HFFc6 (cell line): ENCODE results near the gene TRIM73. TPM values are rescaled to one million over a fixed set of nuclear protein-coding genes. Genes with fewer than 3 reads are reported as not detected.
"Not testable (repeated sequence)": the region's sequence is repeated elsewhere in the genome, so short reads cannot be mapped to it uniquely, and the experiment has no call there.

Source experiments
- DNase-seq: peaks from one replicate; pipeline ENCODE4 v3.0.0-alpha.2; 2018
- H3K27ac Mint-ChIP-seq: 2 replicates; pipeline ENCODE4 v1.8.0; 2020; ENCODE audit warnings: mild to moderate bottlenecking, mixed read lengths
- H3K27me3 Mint-ChIP-seq: 2 replicates; pipeline ENCODE4 v1.8.0; 2021; ENCODE audit warnings: mild to moderate bottlenecking, moderate library complexity, mixed read lengths; ENCODE audit not compliant: insufficient read depth
- H3K36me3 Mint-ChIP-seq: 2 replicates; pipeline ENCODE4 v1.8.0; 2021; ENCODE audit warnings: low read depth, mixed read lengths
- H3K4me1 Mint-ChIP-seq: 2 replicates; pipeline ENCODE4 v1.8.0; 2020; ENCODE audit warnings: low read depth, mixed read lengths
- H3K4me3 Mint-ChIP-seq: 2 replicates; pipeline ENCODE4 v1.8.0; 2020; ENCODE audit warnings: mild to moderate bottlenecking, moderate library complexity, mixed read lengths
- H3K9me3 Mint-ChIP-seq: 2 replicates; pipeline ENCODE4 v1.8.0; 2020; ENCODE audit warnings: mild to moderate bottlenecking, mixed read lengths
- total RNA-seq, 6 experiments: library from RNA; stranded (reverse); fragmentation: NEBNext Ultra II Directional; extraction: Animal tissue kit (Norgen Biotek cat#: 25700); gene quantifications; 2 replicates in 1 of 6; 3 replicates in 5 of 6; pipeline ENCODE4 v1.2.3, GENCODE V29; 2021

Gene TRIM73
- total RNA-seq, 6 experiments from 2014 or later, result 0.63 to 2.0 (median 1.00) TPM

DNA sequence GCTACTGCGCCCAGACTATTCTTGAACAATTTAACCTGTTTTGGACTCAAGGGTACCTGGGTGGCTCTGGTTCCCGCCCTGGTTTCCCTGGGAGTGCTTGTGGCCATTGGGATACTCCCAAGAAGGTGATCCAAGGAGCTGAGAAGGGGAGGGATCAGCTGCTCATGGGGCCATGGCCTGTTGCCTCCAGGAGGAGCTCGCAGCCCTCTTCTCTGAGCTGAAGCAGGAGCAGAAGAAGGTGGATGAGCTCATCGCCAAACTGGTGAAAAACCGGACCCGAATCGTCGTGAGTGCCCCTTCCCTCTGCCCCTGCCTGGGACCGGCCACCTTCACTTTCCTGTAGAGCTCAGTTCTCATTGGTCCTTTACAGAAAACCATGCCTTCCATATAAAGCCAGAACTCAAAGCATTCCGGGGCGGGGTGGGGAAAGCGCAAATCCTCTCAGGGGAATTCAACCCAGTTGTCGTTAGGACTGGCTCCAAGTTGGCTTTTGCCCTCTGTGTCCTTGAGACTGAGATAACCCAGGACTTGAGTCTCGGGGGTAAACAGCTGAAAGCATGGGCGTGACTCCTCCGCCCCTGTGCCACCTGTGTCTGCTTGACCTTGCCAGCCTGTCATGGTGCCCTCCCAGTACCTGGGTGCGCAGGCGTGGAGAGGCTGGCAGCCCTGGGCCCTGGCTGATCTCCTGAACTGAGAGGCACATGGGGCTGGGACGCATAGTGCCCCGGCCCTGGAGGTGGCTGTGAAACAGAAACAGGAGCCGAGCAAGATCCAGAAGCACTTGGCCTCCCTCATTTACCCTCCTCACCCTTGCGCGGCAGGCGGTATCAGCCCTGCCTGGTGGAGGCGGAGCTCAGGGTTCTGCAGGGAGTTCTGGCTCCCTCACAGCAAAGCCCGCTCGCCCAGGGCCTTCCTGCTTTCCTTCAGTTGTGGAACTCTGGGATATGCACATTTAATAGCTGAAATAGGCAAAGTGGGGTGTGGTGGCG is 8.3 kb downstream of the TRIM73 start:
- H3K9me3 Mint-ChIP-seq, DNase-seq, H3K27me3 Mint-ChIP-seq, H3K27ac Mint-ChIP-seq, H3K4me1 Mint-ChIP-seq, H3K36me3 Mint-ChIP-seq, H3K4me3 Mint-ChIP-seq: not testable (repeated sequence)

- H3K4me3 Mint-ChIP-seq, H3K27me3 Mint-ChIP-seq, H3K4me1 Mint-ChIP-seq, H3K27ac Mint-ChIP-seq, H3K9me3 Mint-ChIP-seq, DNase-seq, H3K36me3 Mint-ChIP-seq: not testable (repeated sequence)
Measured at GRCh38 chr7:75404663-75405062, 9.2 kb downstream of the TRIM73 start.

GRCh38 chr7:75409880-75410822 is 14.7 kb downstream of the TRIM73 start:
- not testable (repeated sequence) for H3K27ac Mint-ChIP-seq, H3K4me3 Mint-ChIP-seq, H3K27me3 Mint-ChIP-seq, H3K36me3 Mint-ChIP-seq, H3K9me3 Mint-ChIP-seq, H3K4me1 Mint-ChIP-seq, DNase-seq

DNA sequence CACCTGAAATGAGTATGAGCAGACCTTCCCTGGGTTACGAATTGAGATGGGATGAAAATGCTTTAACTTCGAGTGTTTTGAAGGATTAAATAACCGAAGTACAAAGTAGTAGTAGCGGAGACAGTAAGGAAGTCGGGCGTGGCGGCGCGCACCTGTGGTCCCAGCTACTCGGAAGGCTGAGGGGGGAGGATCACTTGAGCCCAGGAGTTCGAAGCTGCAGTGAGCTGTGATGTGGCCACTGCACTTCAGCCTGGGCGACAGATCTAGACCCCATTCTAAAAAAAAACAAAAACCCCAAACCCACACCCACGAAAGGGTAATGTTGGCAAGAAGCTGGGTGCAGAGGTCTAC is 15.4 kb downstream of the TRIM73 start:
- not testable (repeated sequence) for DNase-seq, H3K27me3 Mint-ChIP-seq, H3K4me3 Mint-ChIP-seq, H3K36me3 Mint-ChIP-seq, H3K9me3 Mint-ChIP-seq, H3K27ac Mint-ChIP-seq
- peaks cover 12% of the 10 kb centered on the region for H3K4me1 Mint-ChIP-seq

GRCh38 chr7:75414204-75414603 is 18.8 kb downstream of the TRIM73 start:
- peaks cover 12% of the 10 kb centered on the region for H3K4me1 Mint-ChIP-seq
- DNase-seq, H3K4me3 Mint-ChIP-seq, H3K9me3 Mint-ChIP-seq, H3K36me3 Mint-ChIP-seq, H3K27ac Mint-ChIP-seq, H3K27me3 Mint-ChIP-seq: not testable (repeated sequence)

GRCh38 chr7:75414708-75415427 is 19.4 kb downstream of the TRIM73 start:
- Mint-ChIP-seq H3K27ac (peak overlapping the region; percentile 73), H3K4me1 (peaks cover 12% of the 10 kb centered on the region), H3K4me3 (peak overlapping the region; percentile 42)
- H3K27me3 Mint-ChIP-seq, H3K36me3 Mint-ChIP-seq, H3K9me3 Mint-ChIP-seq: not testable (repeated sequence)
- peak; percentile 56 for DNase-seq

DNA sequence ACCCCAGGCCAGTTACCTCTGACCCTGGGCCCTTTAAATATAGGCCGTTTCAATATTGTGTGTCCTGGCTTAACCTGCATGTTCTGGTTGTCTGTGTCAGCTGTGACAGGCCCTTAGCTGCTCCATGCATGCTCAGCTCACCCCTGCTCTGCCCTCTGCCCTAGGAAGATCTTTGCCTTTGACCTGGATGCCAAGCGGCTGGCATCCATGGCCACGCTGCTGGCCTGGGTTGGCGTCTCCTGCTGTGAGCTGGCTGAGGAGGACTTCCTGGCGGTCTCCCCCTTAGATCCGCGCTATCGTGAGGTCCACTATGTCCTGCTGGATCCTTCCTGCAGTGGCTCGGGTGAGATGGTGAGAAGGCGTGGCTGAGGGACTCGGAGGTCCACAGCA is 20.0 kb downstream of the TRIM73 start:
- H3K27ac Mint-ChIP-seq, result peak overlapping the region; percentile 73
- peaks cover 12% of the 10 kb centered on the region for H3K4me1 Mint-ChIP-seq
- H3K9me3 Mint-ChIP-seq, result not testable (repeated sequence)

GRCh38 chr7:75415829-75416373 is 20.5 kb downstream of the TRIM73 start:
- H3K27me3 Mint-ChIP-seq, H3K9me3 Mint-ChIP-seq, DNase-seq, H3K4me3 Mint-ChIP-seq, H3K36me3 Mint-ChIP-seq: not testable (repeated sequence)
- Mint-ChIP-seq H3K4me1 (peaks cover 12% of the 10 kb centered on the region), H3K27ac (peak overlapping the region; percentile 73; the same call in 1 of the 2 replicates)

More for the DNA sequence above, 20.0 kb downstream of the TRIM73 start:
- not testable (repeated sequence) for H3K27me3 Mint-ChIP-seq, DNase-seq, H3K36me3 Mint-ChIP-seq, H3K4me3 Mint-ChIP-seq

DNA sequence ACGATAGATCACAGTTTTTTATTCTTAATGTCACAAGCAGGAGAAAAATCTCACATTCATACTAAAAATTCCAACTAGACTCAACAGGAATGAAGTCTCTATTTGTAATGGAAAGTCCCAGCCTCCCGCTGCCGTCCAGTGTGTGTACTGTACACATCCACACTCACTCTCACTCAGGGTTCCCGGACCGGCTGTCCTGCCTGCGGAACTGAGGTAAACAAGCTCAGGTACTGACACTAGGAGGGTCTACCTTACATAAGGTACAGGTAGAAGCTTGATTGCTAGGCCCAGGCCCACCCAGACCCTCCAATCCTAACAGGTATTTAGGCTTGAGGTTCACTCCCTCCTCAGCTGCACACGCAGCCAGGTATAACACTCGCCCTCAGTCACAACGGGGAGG is 21.4 kb downstream of the TRIM73 start:
- not testable (repeated sequence) for DNase-seq, H3K36me3 Mint-ChIP-seq, H3K9me3 Mint-ChIP-seq, H3K27me3 Mint-ChIP-seq, H3K4me3 Mint-ChIP-seq, H3K27ac Mint-ChIP-seq
- peaks cover 12% of the 10 kb centered on the region for H3K4me1 Mint-ChIP-seq

- not testable (repeated sequence) for H3K9me3 Mint-ChIP-seq, DNase-seq, H3K4me3 Mint-ChIP-seq, H3K36me3 Mint-ChIP-seq, H3K27ac Mint-ChIP-seq, H3K27me3 Mint-ChIP-seq
- H3K4me1 Mint-ChIP-seq, result peaks cover 12% of the 10 kb centered on the region
Measured at GRCh38 chr7:75418292-75418858, 22.9 kb downstream of the TRIM73 start.

GRCh38 chr7:75419210-75419609 is 23.8 kb downstream of the TRIM73 start:
- not testable (repeated sequence) for H3K9me3 Mint-ChIP-seq, H3K4me3 Mint-ChIP-seq, H3K27me3 Mint-ChIP-seq, DNase-seq, H3K36me3 Mint-ChIP-seq, H3K27ac Mint-ChIP-seq
- peaks cover 12% of the 10 kb centered on the region for H3K4me1 Mint-ChIP-seq

DNA sequence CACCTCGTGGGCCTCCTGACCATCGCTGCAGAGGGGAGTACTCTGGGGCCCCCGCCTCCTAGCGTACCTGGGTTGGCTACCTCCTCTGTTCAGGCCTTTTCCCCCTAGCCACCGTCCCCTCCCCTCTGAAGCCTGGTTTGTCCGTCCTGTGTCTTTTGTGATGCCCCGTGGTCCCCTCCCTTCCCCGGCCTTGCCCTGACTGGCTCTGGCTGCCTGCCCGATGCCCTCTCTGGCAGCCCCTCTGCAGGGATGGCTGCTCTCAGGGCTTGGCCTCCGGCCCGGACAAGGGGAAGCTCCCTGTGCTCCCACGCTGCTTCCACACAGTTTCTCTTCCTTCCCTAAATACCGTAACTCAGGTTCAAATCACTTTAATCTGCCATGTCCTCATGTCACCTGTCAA is 24.3 kb downstream of the TRIM73 start:
- H3K36me3 Mint-ChIP-seq, DNase-seq, H3K27ac Mint-ChIP-seq, H3K9me3 Mint-ChIP-seq, H3K27me3 Mint-ChIP-seq, H3K4me3 Mint-ChIP-seq: not testable (repeated sequence)
- H3K4me1 Mint-ChIP-seq, result peaks cover 11% of the 10 kb centered on the region

DNA sequence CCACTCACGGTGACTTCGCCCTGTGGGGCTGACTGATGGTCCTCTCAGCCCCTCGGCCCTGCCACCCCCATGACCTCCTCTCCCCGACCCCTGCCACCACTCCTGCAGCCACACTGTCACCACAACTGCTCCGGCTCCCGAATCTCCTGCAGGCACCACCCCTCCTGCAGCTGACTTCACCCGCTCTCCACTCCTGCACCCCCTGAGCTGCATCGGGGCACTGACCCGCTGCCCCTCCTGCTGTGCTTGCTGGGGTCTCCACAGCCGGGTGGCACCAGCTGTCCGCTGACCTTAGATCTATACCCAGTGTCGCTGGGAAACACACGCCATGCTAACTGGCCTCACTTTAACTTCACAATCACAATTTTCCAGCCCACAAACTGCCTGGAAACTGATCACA is 24.7 kb downstream of the TRIM73 start:
- not testable (repeated sequence) for DNase-seq, H3K36me3 Mint-ChIP-seq
- H3K27ac Mint-ChIP-seq, result peak overlapping the region; percentile 42

More for the DNA sequence above, 24.7 kb downstream of the TRIM73 start:
- H3K4me3 Mint-ChIP-seq, H3K9me3 Mint-ChIP-seq, H3K4me1 Mint-ChIP-seq, H3K27me3 Mint-ChIP-seq: not testable (repeated sequence)
